ENCODE measurements around the gene NFKBIB. TPM values are rescaled to one million over a fixed set of nuclear protein-coding genes. Genes with fewer than 3 reads are reported as not detected.

Gene NFKBIB
- total and polyA plus RNA-seq, 2 of the 13 experiments (the other 11 are each of a cell fraction or from before 2014, with no cell fraction given), result 8.6 to 14.9 TPM

DNA sequence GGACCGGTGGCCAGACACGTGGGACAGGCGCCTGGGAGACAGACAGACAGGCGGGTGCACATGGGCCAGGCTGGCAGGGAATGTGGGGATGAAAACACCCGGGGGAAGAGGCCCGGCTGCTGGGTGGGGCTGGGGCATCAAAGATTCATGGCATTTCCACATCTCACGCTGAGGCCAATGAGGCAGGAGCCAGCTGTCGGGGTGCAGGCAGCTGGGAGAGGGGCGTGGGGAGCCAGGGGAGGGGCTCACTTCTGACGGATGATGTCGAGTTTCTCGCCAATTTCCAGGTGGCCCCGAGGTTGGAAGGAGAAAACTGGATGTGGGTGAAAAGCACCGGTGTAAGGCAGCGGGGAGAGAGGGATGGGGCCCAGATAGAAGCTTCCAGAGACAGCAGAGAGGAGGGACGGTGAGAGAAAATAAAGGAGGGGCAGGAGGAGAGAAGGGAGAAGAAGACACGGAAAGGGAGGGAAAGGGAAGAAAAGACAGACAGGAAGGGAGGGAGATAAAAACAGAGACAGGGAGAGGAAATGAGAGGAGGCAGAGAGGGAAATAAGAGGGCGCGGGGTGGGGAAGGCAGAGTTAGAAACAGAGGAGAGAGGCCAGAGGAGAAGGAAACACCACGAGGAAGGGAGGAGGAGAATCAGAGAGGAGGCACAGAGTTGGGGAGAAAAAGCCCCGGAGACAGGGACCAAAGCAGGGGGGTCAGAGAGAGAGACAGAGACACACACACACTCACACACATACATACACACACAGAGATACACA is 20.2 kb downstream of the NFKBIB start:
- POLR2A ChIA-PET, result no interaction called here
- WGBS (ENCODE audit: low lambda C conversion rate), result 92% methylated on average over 21 of the region's 21 CpGs
- no peak for FAIRE-seq

DNA sequence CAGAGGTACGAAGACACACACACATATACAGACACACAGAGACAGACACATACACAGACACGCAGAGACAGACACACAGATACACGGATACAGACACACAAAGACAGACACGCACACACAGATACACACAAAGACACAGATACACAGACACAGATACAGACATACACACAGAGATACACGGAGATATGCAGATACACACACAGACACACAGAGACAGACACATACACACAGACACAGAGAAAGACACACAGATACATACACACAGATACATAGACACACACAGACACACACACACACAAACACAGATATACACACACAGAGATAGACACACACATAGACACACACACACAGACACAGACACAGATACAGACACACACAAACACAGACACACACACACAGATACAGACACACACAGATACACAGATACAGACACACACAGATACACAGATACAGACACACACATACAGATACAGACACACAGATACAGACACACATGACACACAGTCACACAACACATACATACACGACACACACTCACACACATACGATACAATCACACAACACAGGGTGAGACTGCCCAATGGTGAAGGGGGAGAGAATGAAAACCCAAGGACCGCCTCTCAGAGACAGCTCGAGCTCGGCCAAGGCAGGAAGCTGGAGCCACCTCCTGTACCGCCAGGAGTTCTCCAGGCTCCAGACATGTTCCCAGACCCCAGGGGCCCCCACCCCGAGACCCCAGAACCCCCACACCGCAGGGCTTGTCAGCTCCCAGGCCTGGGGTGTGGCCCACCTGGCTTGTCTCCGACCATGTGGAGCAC is 21.0 kb downstream of the NFKBIB start:
- ChIA-PET POLR2A (no interaction called here), CTCF (ENCODE audit: low intra/inter-chr PET ratio, low total read pairs) (no interaction called here)
- H2AFZ ChIP-seq (ENCODE audit: low read length), result no peak overlapping the region
- WGBS (ENCODE audit: low lambda C conversion rate), result 88% methylated on average over 7 of the region's 14 CpGs
- in situ Hi-C loops (cut with HindIII; ENCODE audit: extremely low pct_ligation_motif_present, low pct_unique_long_range_greater_than_20kb) (loop anchor here (25.0 kb wide), 1 partner anchor 184 kb away; the partner anchor contains the start of gene CAPN12), intact Hi-C loops (cut with micrococcal nuclease; ENCODE audit: unreplicated experiment) (no loop called here)
- no peaks in the 10 kb centered on the region for H3K79me2 ChIP-seq (ENCODE audit: insufficient read depth, low read length)
- H3K27me3 ChIP-seq (ENCODE audit: control insufficient read depth in 1 of 2, insufficient read depth in 2 of 2, low read length in 2 of 2), result no peaks in the 10 kb centered on the region
- peak; percentile 4 for FAIRE-seq
- H3K9ac ChIP-seq (ENCODE audit: insufficient read depth, low read depth, low read length), result no peak overlapping the region
- no peak for DNase-seq (ENCODE audit: low spot score)
- H3K4me2 ChIP-seq (ENCODE audit: low read depth, low read length), result no peak overlapping the region
- no peaks in the 10 kb centered on the region for H4K20me1 ChIP-seq (ENCODE audit: insufficient read depth, low read length)
- H3K36me3 ChIP-seq (replicated peaks in 1 of 2; ENCODE audit: control insufficient read depth in 1 of 2, insufficient read depth in 2 of 2, low read length in 2 of 2), result peaks cover 11 to 31% of the 10 kb centered on the region in 2 experiments
- no peak for ATAC-seq
- no peaks in the 10 kb centered on the region for H3K9me3 ChIP-seq (ENCODE audit: low read length)
- BruUV-seq (replicated peaks), result no TSS peak
- no peak overlapping the region for H3K4me3 ChIP-seq (replicated peaks in 1 of 3; ENCODE audit: insufficient read depth in 1 of 3, low read depth in 2 of 3, low read length in 3 of 3)
- H3K4me1 ChIP-seq (ENCODE audit: insufficient read depth, low read length), result peaks cover 12% of the 10 kb centered on the region
- H3K27ac ChIP-seq (ENCODE audit: extremely low read length, insufficient read depth, low read length), result no peak overlapping the region
- TF ChIP-seq, protein P1, sequence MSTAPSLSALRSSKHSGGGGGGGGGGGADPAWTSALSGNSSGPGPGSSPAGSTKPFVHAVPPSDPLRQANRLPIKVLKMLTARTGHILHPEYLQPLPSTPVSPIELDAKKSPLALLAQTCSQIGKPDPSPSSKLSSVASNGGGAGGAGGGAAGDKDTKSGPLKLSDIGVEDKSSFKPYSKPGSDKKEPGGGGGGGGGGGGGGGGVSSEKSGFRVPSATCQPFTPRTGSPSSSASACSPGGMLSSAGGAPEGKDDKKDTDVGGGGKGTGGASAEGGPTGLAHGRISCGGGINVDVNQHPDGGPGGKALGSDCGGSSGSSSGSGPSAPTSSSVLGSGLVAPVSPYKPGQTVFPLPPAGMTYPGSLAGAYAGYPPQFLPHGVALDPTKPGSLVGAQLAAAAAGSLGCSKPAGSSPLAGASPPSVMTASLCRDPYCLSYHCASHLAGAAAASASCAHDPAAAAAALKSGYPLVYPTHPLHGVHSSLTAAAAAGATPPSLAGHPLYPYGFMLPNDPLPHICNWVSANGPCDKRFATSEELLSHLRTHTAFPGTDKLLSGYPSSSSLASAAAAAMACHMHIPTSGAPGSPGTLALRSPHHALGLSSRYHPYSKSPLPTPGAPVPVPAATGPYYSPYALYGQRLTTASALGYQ (CRISPR knock-in tag; IDR thresholded peaks at IDR 0.05), result no peak
- TF ChIP-seq TOPORS (CRISPR knock-in tag; IDR thresholded peaks at IDR 0.05), result no peak
- TF ChIP-seq, protein P2, sequence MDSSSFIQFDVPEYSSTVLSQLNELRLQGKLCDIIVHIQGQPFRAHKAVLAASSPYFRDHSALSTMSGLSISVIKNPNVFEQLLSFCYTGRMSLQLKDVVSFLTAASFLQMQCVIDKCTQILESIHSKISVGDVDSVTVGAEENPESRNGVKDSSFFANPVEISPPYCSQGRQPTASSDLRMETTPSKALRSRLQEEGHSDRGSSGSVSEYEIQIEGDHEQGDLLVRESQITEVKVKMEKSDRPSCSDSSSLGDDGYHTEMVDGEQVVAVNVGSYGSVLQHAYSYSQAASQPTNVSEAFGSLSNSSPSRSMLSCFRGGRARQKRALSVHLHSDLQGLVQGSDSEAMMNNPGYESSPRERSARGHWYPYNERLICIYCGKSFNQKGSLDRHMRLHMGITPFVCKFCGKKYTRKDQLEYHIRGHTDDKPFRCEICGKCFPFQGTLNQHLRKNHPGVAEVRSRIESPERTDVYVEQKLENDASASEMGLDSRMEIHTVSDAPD (CRISPR knock-in tag; IDR thresholded peaks at IDR 0.05), result no peak
- TF ChIP-seq POLR2A (IDR thresholded peaks at IDR 0.05; ENCODE audit: insufficient read depth in 1 of 2, low read depth in 2 of 2, low read length in 2 of 2), result peak in 1 of 2 experiments; percentile 33; a peak in 1 of 4 replicates

More for the DNA sequence above, 20.2 kb downstream of the NFKBIB start:
- ATAC-seq (no peak), DNase-seq (ENCODE audit: low spot score) (no peak)
- BruUV-seq (replicated peaks), result no TSS peak
- CTCF ChIA-PET (ENCODE audit: low intra/inter-chr PET ratio, low total read pairs), result no interaction called here
- no peak for TF ChIP-seq POGZ (CRISPR knock-in tag; IDR thresholded peaks at IDR 0.05)
- peak; percentile 81 for TF ChIP-seq AGO2 (optimal IDR thresholded peaks at IDR 0.05; ENCODE audit: low read depth, low read length)
- Histone ChIP-seq H3K9ac (ENCODE audit: insufficient read depth, low read depth, low read length) (no peak overlapping the region), H3K4me3 (replicated peaks in 1 of 3; ENCODE audit: insufficient read depth in 1 of 3, low read depth in 2 of 3, low read length in 3 of 3) (no peak overlapping the region), H3K27ac (ENCODE audit: extremely low read length, insufficient read depth, low read length) (no peak overlapping the region), H3K4me1 (ENCODE audit: insufficient read depth, low read length) (peaks cover 12% of the 10 kb centered on the region), H3K36me3 (replicated peaks in 1 of 2; ENCODE audit: control insufficient read depth in 1 of 2, insufficient read depth in 2 of 2, low read length in 2 of 2) (peaks cover 8 to 23% of the 10 kb centered on the region in 2 experiments), H3K27me3 (ENCODE audit: control insufficient read depth in 1 of 2, insufficient read depth in 2 of 2, low read length in 2 of 2) (no peaks in the 10 kb centered on the region), H3K4me2 (ENCODE audit: low read depth, low read length) (no peak overlapping the region), H3K9me3 (ENCODE audit: low read length) (no peaks in the 10 kb centered on the region), H4K20me1 (ENCODE audit: insufficient read depth, low read length) (no peaks in the 10 kb centered on the region), H2AFZ (ENCODE audit: low read length) (no peak overlapping the region), H3K79me2 (ENCODE audit: insufficient read depth, low read length) (no peaks in the 10 kb centered on the region)
- in situ Hi-C loops (cut with HindIII; ENCODE audit: extremely low pct_ligation_motif_present, low pct_unique_long_range_greater_than_20kb) (loop anchor here (25.0 kb wide), 1 partner anchor 183 kb away; the partner anchor contains the start of gene CAPN12), intact Hi-C loops (cut with micrococcal nuclease; ENCODE audit: unreplicated experiment) (no loop called here)
